Mesenteric fat pad (tissue), 1 donor: ENCODE results near the gene NRXN2. TPM values are rescaled to one million over a fixed set of nuclear protein-coding genes. Genes with fewer than 3 reads are reported as not detected.

Experiments
- DNase-seq: peaks from one replicate; pipeline ENCODE4 v3.0.0-alpha.2; 2020; ENCODE audit warnings: low spot score
- total RNA-seq: library from RNA; stranded (reverse); fragmentation: NEBNext Ultra II Directional; extraction: Animal tissue kit (Norgen Biotek cat#: 25700); gene quantifications from one replicate; pipeline ENCODE4 v1.2.1, GENCODE V29; 2021
- donor health status: DM: yes; HTN: yes; CAD: no.

The NRXN2 gene
- total RNA-seq, 1 donor from 2014 or later = 8.8 TPM

DNA sequence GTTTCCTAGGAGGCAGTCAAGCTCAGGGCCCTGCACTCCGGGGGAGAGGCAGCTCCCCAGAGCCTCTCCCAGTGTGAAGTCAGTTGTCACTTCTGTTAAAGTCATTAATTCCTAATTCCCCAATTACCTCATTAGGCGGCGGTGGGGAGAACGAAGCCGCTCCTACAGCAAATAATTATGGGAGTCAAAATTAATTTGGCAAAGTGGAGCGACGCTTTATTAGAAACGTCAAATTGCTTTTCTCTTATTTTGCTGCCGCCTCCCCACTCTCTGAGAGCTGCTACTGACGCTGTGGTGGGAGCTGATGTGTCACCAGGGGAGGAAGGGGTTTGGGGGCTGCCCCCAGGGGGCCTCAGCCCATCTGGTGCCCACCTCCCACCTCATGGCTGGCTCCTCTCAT lies 90.3 kb downstream of the NRXN2 start:
- no peak for DNase-seq

DNA sequence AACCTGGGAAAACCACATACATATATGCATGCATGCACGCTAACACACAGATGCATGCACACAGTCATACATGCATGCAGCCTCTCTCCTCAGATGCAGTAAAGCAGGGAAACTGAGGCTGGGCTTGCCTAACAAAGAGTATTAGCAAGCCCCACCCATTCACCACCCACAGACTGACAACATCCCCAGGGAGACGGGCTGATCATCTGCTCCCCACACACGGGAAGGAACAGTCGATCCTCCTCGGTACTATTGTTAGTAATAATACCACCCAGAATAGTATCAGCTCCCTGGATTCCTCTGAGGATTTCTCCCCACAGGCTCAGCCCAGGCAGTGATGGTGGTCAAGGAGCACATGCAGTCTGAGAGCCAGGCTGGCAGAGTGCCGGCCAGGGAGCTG lies 90.8 kb downstream of the NRXN2 start:
- DNase-seq = no peak

DNA sequence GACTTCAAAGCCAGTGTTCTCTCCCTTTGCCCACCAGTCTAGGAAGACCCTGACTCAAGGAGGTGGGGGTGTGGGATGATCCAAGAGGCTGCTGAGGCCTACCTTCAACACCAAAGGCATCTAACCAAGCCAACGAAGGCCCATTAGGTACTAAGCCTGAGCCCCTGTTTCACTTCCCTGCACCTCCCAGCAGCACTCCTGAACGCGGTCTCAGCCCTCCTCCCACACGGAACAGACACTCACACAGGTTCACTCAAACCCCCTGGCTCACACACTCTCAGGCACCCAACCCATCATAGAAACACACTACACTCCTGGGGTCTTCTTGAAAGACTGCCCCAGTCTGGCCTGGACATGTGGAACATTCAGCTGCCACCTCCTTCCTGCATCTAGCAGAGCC lies 91.3 kb downstream of the NRXN2 start:
- no peak for DNase-seq

DNA sequence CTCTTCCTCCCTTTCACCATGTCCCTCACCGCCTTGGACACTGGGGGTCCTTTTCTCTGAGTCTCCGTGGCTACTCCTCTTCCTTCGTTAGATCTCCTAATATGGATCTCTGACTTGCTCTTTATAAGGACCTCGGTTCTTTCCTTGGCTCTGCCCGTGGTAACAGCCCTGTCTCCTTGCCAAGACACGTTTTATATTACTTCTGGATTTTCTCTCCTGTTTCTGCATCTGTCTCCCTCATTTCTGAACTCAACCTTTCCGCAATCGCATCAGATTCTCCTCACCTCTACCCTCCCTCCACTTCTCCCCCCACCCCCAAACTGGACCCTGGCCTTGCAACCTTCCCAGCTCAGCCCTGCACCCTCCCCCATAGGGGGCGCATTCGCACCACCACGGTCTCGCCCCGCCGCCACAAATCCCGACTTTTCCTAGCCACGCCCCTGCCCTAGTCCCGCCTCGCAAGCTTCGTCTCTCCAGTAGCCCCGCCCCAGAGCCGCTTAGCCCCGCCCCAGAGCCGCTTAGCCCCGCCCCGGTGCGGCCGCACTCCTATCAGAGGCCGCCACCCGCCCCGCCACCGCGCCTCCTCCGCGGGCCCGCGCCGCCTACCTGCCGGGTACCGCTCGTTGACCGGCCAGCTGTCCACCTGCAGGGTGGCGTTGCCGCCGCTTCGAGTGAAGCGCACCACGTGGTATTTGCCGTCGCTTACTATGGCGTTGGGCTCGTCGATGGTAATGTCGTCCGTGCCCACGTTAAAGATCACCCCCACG lies 93.0 kb downstream of the NRXN2 start:
- DNase-seq = no peak

DNA sequence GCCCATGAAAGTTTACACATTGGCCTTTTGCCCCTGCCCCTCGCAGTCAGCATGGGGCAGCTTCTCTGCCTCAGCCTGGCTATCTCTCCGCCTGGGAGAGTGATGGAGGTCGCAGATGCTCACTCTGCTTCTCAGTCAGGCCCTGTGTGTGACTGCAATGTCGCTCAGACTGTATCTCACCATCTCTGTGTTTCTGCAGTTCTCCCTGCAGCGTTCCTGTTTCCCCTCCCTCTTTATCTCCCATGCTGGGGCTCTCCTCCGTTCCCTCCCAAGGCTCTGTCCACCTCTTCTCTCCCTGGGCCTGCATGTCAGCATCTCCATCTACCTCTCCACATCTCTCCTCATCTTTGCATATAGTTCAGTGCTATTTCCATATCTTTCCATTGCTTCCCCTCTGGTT lies 93.9 kb downstream of the NRXN2 start:
- no peak for DNase-seq

DNA sequence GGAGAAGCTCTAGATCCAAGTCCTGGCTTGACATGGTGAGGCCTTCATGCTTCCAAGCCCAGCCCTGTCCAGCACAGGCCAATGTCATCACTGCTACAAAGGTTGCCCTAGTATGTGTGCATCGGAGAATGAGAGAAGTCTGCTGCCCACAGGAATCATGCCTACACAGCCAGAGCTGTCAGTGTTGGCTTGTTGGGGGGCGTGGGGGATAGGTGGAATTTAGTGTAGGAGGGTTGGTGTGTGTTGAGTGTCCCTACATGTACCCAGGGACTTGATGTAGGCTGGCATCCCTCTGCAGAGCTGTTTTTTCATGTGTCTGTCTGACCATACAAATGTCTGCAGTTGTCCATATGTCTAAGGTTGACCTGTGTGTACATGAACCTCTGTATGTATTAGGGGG lies 94.4 kb downstream of the NRXN2 start:
- DNase-seq = no peak

DNA sequence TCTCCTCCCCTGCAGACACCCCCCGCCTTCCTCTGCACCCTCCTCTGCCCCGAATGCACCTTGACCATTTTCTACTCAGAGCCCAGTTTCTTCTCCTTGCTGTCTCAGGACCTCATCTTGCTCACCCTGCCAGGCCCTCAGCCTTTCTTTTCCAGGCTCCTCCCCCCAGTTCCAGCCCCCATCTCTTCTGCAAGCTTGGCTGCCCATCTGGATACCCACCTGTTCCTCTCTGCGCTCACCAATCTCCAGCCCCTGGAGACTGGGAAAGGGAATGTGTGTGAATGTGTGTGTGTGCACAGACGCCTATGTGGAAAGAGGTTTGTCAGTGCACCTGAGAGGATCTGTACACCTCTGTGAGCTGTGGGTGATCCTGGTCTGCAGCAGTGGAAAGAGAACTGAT lies 95.6 kb downstream of the NRXN2 start:
- DNase-seq = no peak

DNA sequence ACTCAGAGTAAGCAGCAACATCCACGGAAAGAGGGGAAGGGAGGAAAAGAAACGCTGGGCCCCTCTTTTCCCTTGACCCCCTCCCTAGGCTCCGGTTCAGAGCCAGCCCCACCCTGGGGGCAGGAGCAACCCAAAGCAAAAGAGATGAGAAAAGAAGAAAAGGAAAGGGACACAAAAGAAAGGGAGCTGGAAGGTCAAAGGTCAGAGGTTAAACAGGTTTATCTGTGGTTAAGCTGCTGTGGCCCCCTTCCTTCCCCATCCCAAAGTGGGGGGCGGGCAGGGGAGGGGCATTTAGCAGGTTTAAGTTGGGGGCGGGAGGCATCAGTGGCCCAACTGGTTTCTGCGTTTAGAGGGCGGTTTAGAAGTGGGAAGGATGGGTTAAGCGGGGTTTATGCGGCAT lies 96.4 kb downstream of the NRXN2 start:
- DNase-seq = no peak

DNA sequence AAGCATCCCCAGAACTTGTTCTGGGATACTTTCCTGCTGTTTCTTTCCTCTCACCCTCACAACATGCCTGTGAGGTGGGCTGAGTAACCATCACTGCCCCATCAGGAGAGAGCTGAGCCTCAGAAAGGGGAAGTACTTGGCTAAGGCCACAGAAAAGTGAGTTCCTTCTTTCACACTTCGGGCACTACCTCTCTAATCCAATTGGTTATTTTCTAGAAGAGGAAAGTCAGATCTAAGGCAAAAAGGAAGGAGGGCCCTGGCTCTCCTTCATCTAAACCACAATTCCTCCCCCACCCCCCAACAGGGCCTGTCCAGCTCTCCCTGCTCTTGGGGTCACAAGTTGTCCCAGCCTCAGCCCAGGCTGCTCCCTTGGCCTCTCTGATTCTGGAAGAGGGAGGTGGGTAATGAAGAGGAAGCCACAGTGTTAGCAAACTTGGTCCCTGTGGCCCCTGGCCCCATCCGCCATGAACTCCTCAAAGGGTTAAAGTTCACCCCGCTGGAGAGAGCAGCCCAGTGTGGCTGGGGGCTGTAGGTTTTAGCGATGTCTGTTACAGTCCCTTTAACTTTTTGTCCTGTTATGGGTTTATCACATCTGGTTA lies 98.0 kb downstream of the NRXN2 start:
- no peak for DNase-seq

DNA sequence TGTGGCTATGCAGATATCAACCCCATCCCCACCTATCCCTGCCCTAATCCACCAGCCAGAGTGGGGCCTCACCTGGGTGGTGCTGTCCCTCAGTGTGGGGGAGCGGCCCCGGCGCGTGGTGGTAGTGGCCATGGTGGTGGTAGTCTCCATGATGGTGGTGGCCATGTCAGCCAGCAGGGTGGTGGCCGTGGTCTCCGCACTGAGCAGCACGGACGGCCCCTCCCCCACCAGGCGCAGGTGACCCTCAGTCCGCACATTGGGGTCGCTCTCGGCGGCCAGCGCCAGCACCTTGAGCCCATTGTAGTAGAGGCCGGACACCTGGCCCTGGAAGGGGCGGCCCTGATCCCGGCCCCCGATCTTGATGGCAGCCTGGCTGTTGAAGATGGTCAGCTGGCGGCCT lies 100.3 kb downstream of the NRXN2 start:
- DNase-seq = no peak

DNA sequence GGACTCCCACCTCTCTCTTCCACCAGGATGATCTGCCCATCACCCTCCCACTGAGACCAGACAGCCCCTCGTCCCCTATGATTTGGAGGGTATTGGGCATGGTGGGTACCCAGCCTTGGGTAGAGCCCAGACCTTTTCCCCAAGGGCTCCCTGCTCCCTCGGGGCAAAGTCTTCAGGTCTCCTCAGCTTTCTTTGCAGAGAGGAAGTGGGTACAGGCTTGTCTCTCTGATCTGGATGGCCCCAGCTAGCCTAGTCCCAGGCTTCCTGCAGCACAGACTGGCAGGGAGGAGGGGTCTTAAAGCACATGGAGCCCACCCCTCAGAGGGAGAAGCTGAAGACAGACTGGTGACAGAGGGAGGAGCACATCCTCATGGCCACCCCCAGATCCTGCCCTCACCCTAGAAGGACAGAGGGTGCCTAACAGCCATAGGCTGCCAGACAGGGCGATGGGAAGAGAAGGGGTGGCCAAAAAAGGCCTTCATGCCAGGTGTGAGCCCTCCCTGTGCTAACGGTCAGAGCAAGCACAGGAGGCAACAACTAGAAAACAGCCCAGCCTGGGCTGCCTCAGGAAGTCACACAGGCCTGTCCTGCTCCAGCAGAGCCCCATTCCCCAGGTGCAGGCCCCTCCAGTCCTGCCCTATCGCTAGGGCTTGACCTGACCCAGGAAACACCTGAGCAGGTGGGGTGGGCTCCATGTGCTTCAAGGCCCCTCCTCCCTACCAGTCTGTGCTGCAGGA lies 101.5 kb downstream of the NRXN2 start:
- no peak for DNase-seq

DNA sequence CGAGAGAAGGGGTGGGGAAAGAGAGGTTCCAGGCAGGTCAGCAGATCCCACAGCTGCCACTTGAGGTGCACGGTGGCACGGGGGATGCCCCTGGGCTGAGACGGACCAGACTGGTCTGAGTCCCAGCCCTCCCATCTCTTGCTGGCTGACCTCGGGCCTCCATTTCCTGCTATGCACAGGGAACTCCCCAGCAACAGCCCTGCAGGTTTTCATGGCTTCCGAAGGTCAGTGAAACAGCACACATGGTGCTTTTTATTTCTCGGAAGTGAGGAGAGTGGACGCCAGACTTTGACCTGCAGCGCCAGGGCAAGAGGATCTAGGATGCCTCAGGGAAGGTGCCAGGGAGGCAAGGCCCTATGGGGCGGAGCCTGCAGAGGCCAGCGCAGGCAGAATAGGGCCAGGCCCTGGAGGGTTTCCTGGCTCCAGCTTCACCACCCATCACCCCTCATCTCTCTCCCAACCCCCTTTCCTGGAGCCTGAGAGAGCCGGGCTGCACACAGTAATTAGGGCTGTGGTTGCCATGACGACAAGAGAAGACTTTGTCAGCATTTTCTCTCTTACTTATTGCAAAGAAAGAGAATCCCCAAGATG lies 102.5 kb downstream of the NRXN2 start:
- DNase-seq = no peak

DNA sequence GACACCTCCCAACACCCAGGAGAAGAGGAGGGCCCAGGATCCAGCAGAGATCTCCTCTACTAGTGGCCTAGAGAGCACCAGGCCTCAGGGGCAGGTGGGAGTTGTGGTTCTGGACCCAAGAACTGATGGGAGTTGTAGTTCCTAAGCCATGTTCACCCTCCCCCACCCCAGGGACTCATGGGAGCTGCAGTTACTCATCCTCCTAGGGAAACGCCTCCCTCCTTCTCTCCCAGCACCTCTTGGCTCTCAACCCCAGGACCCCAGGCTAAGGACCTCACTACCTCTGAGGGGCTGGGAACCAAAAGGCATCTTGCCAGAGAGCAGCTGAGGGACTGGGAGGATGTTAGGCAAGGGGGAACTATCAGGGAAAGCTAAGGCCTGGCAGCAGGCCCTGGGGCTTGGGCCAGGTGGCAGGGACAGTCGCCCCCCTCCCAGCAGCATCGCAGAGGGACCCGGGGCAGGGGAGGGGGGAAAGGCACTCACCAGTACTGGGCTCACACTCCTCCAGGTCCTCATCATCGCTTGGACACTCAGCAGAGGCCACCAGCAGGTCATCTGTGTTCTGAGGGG lies 103.1 kb downstream of the NRXN2 start:
- DNase-seq = no peak

DNA sequence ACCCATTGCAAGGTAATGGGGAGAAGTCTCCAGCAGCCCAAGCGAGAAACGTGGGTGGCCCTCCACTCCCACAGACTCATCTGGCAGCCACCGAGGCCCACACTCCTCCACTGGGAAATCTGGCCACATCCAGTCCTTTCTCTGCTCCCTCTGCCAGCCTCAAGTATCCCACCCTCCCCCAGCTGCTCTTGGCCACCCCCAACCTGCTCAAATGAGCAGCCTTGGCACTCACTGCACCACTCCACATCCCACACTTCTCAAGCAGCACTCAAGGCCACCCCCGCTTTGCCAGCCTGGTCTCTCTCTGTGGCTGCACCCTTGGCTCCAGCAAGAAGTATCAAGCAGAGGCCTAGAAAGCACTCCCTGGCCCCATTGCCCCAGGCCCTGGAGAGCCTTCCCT lies 103.8 kb downstream of the NRXN2 start:
- DNase-seq = no peak

DNA sequence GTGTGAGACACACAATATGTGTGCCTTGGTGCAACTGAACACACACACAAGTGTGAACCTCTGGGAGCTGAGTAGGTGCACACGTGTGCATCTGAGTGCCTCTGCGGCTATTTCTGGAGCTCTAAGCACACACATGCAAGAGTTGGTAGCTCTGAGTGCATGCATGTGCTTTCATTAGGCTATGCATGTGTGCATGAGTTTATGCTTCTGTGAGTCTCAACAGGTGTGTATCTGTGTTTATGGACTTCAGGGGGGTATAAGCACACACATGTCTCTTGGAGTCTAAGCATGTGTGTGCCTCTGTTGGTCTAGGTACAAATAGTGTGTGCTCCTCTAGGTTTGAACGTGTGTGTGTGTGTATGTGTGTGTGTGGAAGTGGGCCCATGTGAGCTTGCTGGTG lies 106.2 kb downstream of the NRXN2 start:
- DNase-seq = no peak

DNA sequence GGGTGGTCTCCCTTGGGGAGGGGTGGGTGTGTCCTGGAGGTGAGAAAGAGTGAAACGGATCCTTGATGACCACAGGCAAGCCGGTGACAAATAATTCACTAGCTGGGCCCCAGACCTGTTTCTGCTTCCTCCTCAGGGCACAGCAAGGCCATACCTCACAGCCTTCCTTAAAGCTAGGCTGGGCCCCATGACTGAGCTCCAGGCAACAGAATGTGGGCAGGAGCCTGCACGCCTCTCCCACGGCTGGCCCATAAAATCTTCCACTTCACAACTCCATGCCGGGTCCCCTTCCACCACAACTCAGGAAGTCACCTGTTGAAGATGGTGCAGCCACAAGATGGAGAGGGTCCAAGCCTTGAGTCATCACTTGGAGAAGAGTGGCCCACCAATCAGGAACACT lies 108.1 kb downstream of the NRXN2 start:
- DNase-seq = no peak

DNA sequence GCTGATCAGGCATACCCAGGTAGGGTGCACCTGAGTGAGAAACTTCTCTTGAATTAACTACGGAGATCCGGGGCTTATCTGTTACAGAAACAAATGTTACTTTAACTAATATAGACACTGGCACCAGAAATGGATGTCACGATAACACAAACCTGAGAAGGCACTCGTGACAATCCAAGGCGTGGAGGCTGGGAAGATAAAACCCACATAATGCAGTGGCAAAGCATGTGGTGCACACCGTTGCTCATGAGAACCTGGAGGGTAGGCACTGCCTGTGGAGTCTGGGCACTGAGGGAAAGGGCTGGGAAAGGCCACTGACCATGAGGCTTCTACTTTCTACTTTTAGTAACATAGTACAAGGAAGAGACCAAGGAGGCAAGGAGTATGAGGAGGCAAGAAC lies 109.3 kb downstream of the NRXN2 start:
- DNase-seq = no peak

DNA sequence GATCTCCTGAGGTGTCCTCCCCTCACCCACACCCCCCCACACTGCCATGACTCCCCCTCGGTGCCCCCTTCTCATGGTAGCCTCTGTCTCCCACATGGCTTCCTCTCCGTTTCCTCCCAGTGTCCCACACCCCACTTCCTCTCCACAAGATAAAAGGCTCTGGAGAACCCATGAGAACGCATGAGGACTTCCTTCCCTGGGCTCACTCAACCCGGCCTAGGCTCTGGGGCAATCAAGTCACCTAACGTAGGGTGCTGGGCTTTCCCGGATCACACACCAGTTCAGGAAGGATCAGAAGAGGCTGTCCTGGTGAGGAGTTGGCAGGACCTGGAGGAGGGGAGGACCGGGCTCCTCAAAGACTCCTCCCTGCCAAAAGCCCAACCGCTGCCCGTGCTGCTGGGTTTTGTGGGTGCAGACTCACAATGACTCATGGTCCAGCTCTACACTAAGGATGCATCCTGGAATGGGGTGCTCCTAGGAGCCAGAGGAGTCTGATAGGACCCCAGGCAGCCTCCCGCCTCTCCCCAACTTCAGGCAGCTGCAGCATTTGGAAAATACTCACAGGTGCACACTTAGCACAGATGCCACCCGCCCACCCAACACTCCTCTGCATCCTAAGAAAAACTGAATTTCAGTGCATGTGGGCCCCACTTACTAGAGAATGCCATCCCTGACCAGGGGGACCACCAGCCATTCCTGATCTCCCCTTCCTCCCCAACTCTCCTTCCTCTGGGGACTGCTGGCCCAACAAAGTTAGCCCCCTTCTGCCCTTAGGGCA lies 110.9 kb downstream of the NRXN2 start:
- DNase-seq = no peak

DNA sequence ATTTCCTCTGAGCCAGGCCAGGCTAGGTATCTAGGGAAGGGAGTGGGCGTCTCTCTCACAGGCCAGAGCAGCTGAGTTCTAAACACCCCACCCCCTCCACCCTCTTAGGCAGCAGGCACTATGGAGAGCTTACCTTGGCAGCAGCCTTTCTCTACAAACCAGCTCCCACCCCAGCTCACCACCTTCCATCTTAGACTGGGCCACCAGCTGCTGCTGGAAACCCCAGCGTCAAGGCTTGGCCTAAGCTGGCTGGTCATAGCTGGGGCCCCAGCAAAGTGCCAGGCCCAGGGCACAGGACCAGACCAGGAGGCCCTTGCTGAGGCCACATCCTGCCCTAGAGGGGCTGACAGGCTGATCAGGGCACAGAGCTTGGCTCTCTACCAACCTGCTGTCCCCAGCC lies 111.8 kb downstream of the NRXN2 start:
- no peak for DNase-seq

DNA sequence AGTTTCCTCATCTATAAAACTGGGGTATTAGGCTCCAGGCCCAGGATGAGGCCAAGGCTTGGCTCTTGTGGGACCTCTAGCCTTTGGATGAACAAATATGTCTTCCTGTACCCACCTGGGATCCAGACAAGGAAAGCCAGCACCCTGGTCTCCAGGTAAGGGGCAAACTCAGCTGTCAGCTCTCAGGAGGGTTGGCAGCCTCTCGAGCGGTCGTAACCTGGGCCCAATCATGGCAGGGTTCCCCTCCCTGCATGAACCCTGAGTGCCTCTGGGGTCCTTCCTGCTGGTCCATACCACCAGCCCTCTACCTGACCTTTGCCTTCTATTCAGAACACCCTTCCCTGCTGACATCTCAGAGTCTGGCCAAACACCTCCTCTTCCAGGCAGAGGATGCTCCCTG lies 112.4 kb downstream of the NRXN2 start:
- no peak for DNase-seq

DNA sequence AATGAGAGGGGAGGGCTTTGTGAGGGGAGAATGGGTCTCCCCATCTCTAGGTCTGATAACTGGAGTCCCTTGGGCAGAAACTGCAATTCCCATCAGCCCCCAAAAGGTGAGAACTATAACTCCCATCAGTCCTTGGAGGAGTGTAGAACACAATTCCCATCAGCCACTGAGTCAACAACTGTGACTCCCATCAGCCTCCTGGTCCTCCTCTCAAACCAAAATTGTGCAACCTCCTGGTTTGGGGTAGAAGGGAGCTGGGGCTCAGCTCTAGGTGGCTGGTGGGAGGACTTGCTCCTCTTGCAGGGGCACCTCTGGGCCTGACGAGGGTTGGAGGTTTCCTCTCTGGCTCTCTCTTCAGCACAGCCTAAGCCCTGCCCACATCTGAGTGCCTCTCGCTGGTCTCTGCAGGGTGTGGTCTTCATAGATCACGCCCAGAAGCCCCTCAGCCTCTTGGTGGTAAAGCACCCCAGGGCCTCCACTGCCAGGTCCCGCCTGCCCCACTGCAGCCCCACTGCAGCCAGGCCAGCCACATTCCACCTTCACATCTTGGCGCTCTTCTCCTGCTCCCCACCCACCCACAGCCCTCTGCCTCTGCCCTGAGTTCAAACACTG lies 113.5 kb downstream of the NRXN2 start:
- no peak for DNase-seq
